Aorta (tissue), 5 donors: ENCODE data around the gene NOP9. TPM values are rescaled to one million over a fixed set of nuclear protein-coding genes. Genes with fewer than 3 reads are reported as not detected.
A peak's percentile ranks its signal among the peaks of the same experiment; 100 is the strongest.

ENCODE experiments used
- ATAC-seq: fragments of 200-7000 bp; cut with Tn5 transposase; one replicate; pipeline ENCODE4 v1.9.1; 2022; ENCODE audit warnings: moderate library complexity; ENCODE audit not compliant: low FRiP score
- DNase-seq, 2 donors: peaks; one replicate each; pipeline ENCODE4 v3.0.0-alpha.2; 2020
- H3K27ac ChIP-seq, 2 donors: one replicate each; pipeline ENCODE4 v1.5.1; 2013; ENCODE audit warnings: low read length in 2 of 2, mild to moderate bottlenecking in 2 of 2, moderate library complexity in 2 of 2, control low read depth in 1 of 2, inconsistent platforms in 1 of 2, low read depth in 1 of 2
- H3K27me3 ChIP-seq, 2 donors: one replicate each; pipeline ENCODE4 v1.6.1; 2013; ENCODE audit warnings: control low read depth in 1 of 2, low read length in 1 of 2, mild to moderate bottlenecking in 1 of 2, moderate library complexity in 1 of 2; ENCODE audit not compliant: insufficient read depth in 2 of 2, control insufficient read depth in 1 of 2
- H3K36me3 ChIP-seq, 2 donors: one replicate each; pipeline ENCODE4 v1.6.1; 2013; ENCODE audit warnings: control low read depth in 1 of 2, low read length in 1 of 2, mild to moderate bottlenecking in 1 of 2; ENCODE audit not compliant: insufficient read depth in 2 of 2, control insufficient read depth in 1 of 2
- H3K4me1 ChIP-seq, 2 donors: one replicate each; pipeline ENCODE4 v1.6.1; 2013; ENCODE audit warnings: low read length in 2 of 2, control low read depth in 1 of 2, mild to moderate bottlenecking in 1 of 2, moderate library complexity in 1 of 2; ENCODE audit not compliant: insufficient read depth in 2 of 2, control insufficient read depth in 1 of 2
- H3K4me3 ChIP-seq, 2 donors: one replicate each; pipeline ENCODE4 v1.5.1; 2013; ENCODE audit warnings: low read length in 2 of 2, control low read depth in 1 of 2, mild to moderate bottlenecking in 1 of 2
- H3K9me3 ChIP-seq: one replicate; pipeline ENCODE4 v1.6.1; 2013; ENCODE audit warnings: mild to moderate bottlenecking, low read length; ENCODE audit not compliant: control insufficient read depth
- WGBS, 2 donors: extraction: QIAGEN DNeasy Blood & Tissue Kit; methylation state at CpG; one replicate each; pipeline ENCODE4 v1.1.7; 2013; 5-methylcytosine and 5-hydroxymethylcytosine counted together
- intact Hi-C, 2 donors: fragments of 100-400 bp; cut with DNase I; formaldehyde crosslinking; loops; one replicate each; pipeline versions ENCODE4 v1.14.2 to v1.15.0; 2022
- polyA plus RNA-seq, 2 donors: library from polyadenylated mRNA; stranded (reverse); fragments of 200-250 nt; gene quantifications; one replicate each; pipeline ENCODE4 v1.2.3, GENCODE V29; 2013
- total RNA-seq, 2 donors: library from RNA; stranded (reverse); fragmentation: NEBNext Ultra II Directional; extraction: Animal tissue kit (Norgen Biotek cat#: 25700); gene quantifications; one replicate each; pipeline ENCODE4 v1.2.1, GENCODE V29; 2021
- donor health status: healthy with polysubstance abuse.
- donor health status: Bipolar disorder and iron deficiency.
- donor health status: DM: no; HTN: no; CAD: no.
- donor health status: DM: no; HTN: no; CAD: no.
- donor health status: DM: yes; HTN: yes; CAD: no.

Gene NOP9
- total and polyA plus RNA-seq, 4 donors = 7.9 to 19.9 (median 14.3) TPM

- DNase-seq (no peak), ATAC-seq (no peak)
- 93 to 94% methylated on average over 14 of the region's 14 CpGs for WGBS, 2 donors
- H3K4me1 ChIP-seq = no peaks in the 10 kb centered on the region
- no peaks in the 10 kb centered on the region for H3K9me3 ChIP-seq
- H3K36me3 ChIP-seq = peaks cover 0 to 4% of the 10 kb centered on the region in 2 donors
- no peaks in the 10 kb centered on the region for H3K27me3 ChIP-seq
- no peak overlapping the region for H3K27ac ChIP-seq
- no peak overlapping the region for H3K4me3 ChIP-seq
- intact Hi-C loops = no loop called here
Measured at GRCh38 chr14:24269910-24270536, 29.6 kb upstream of the NOP9 start.

GRCh38 chr14:24270537-24271133, 29.0 kb upstream of the NOP9 start:
- H3K36me3 ChIP-seq = peaks cover 0 to 2% of the 10 kb centered on the region in 2 donors
- ATAC-seq (no peak), DNase-seq (no peak)
- intact Hi-C loops = loop anchor here in 1 of 2 donors (1.0 kb wide), 1 partner anchor 27 kb away; no protein-coding TSS in a partner anchor
- H3K4me1 ChIP-seq = no peaks in the 10 kb centered on the region
- H3K9me3 ChIP-seq = no peaks in the 10 kb centered on the region
- H3K27me3 ChIP-seq = no peaks in the 10 kb centered on the region
- H3K4me3 ChIP-seq = peak overlapping the region; percentile 54 to 64
- WGBS, 2 donors = 12 to 15% methylated on average over 13 of the region's 13 CpGs
- H3K27ac ChIP-seq = peak overlapping the region in 1 of 2 donors; percentile 79

GRCh38 chr14:24271134-24271833, 28.4 kb upstream of the NOP9 start, which contains the start of gene RABGGTA:
Gene RABGGTA, minus strand, starts transcription at chr14:24271597. Its CDS starts 482 bp downstream, at chr14:24271115.
- 0 to 1% methylated on average over 51 to 61 of the region's 61 CpGs for WGBS, 2 donors
- peak; percentile 93 to 96 for DNase-seq
- peak; percentile 95 for ATAC-seq
- Histone ChIP-seq H3K27ac (peak within 1 kb of the TSS; percentile 58 to 79), H3K27me3 (no peaks in the 10 kb centered on the region), H3K9me3 (no peaks in the 10 kb centered on the region), H3K36me3 (peaks cover 0 to 2% of the 10 kb centered on the region in 2 donors), H3K4me1 (no peaks in the 10 kb centered on the region), H3K4me3 (peak within 1 kb of the TSS; percentile 54 to 64)
- intact Hi-C loops = loop anchor here in 1 of 2 donors (1.0 kb wide), 1 partner anchor 28 kb away; no protein-coding TSS in a partner anchor

GRCh38 chr14:24271834-24272263, 27.8 kb upstream of the NOP9 start:
- peak overlapping the region in 1 of 2 donors; percentile 30 for H3K27ac ChIP-seq
- H3K4me1 ChIP-seq = no peaks in the 10 kb centered on the region
- H3K36me3 ChIP-seq = peaks cover 0 to 2% of the 10 kb centered on the region in 2 donors
- intact Hi-C loops = loop anchor here in 1 of 2 donors (1.0 kb wide), 1 partner anchor 29 kb away; no protein-coding TSS in a partner anchor
- no peaks in the 10 kb centered on the region for H3K9me3 ChIP-seq
- WGBS, 2 donors = 23 to 26% methylated on average over 3 of the region's 3 CpGs
- no peak for ATAC-seq
- H3K27me3 ChIP-seq = no peaks in the 10 kb centered on the region
- DNase-seq = no peak
- H3K4me3 ChIP-seq = peak overlapping the region in 1 of 2 donors; percentile 54

GRCh38 chr14:24272467-24272866, 27.2 kb upstream of the NOP9 start:
- Histone ChIP-seq H3K27ac (no peak overlapping the region), H3K27me3 (no peaks in the 10 kb centered on the region), H3K9me3 (no peaks in the 10 kb centered on the region), H3K4me3 (no peak overlapping the region), H3K36me3 (peaks cover 0 to 2% of the 10 kb centered on the region in 2 donors), H3K4me1 (no peaks in the 10 kb centered on the region)
- WGBS, 2 donors = 92 to 94% methylated on average over 2 of the region's 2 CpGs
- DNase-seq = no peak
- ATAC-seq = no peak
- intact Hi-C loops = no loop called here

- no peaks in the 10 kb centered on the region for H3K36me3 ChIP-seq
- WGBS, 2 donors = 82 to 91% methylated on average over 3 of the region's 3 CpGs
Measured at GRCh38 chr14:24273422-24273998, 26.1 kb upstream of the NOP9 start.

GRCh38 chr14:24274101-24274543, 25.5 kb upstream of the NOP9 start:
- ATAC-seq (no peak), DNase-seq (no peak)
- Histone ChIP-seq H3K36me3 (no peaks in the 10 kb centered on the region), H3K27ac (no peak overlapping the region), H3K27me3 (no peaks in the 10 kb centered on the region), H3K4me3 (no peak overlapping the region), H3K9me3 (no peaks in the 10 kb centered on the region), H3K4me1 (no peaks in the 10 kb centered on the region)
- WGBS, 2 donors = 88 to 89% methylated on average over 3 of the region's 3 CpGs
- intact Hi-C loops = no loop called here

More at GRCh38 chr14:24273422-24273998, 26.1 kb upstream of the NOP9 start:
- intact Hi-C loops = no loop called here
- ATAC-seq (no peak), DNase-seq (no peak)
- no peaks in the 10 kb centered on the region for H3K27me3 ChIP-seq
- H3K4me3 ChIP-seq = no peak overlapping the region
- no peaks in the 10 kb centered on the region for H3K4me1 ChIP-seq
- H3K9me3 ChIP-seq = no peaks in the 10 kb centered on the region
- H3K27ac ChIP-seq = no peak overlapping the region

- peak in 1 of 2 donors; percentile 39 for DNase-seq
- no peak overlapping the region for H3K4me3 ChIP-seq
- no peaks in the 10 kb centered on the region for H3K36me3 ChIP-seq
- WGBS, 2 donors = 91 to 96% methylated on average over 6 of the region's 6 CpGs
- no peak overlapping the region for H3K27ac ChIP-seq
- no peaks in the 10 kb centered on the region for H3K27me3 ChIP-seq
- H3K4me1 ChIP-seq = no peaks in the 10 kb centered on the region
- H3K9me3 ChIP-seq = no peaks in the 10 kb centered on the region
- intact Hi-C loops = no loop called here
- ATAC-seq = no peak
Measured at GRCh38 chr14:24277071-24277470, 22.6 kb upstream of the NOP9 start.
